ENCODE measurements around the gene CSF1. TPM values are rescaled to one million over a fixed set of nuclear protein-coding genes. Genes with fewer than 3 reads are reported as not detected.

The CSF1 gene
- total RNA-seq, 1 experiment from 2014 or later = 4.9 TPM

- no peak overlapping the region for H3K27ac ChIP-seq (ENCODE audit: low read depth, low read length, poor library complexity, severe bottlenecking)
- H3K4me3 ChIP-seq (ENCODE audit: low read depth, low read length, poor library complexity, severe bottlenecking) = no peak overlapping the region
- ChIA-PET CTCF (no interaction called here), POLR2A (ENCODE audit: low non-redundant PET) (no interaction called here)
- no peak for TF ChIP-seq EZH2 (IDR thresholded peaks at IDR 0.05; ENCODE audit: borderline replicate concordance, low read depth, low read length, poor library complexity, severe bottlenecking)
- TF ChIP-seq, protein P1, sequence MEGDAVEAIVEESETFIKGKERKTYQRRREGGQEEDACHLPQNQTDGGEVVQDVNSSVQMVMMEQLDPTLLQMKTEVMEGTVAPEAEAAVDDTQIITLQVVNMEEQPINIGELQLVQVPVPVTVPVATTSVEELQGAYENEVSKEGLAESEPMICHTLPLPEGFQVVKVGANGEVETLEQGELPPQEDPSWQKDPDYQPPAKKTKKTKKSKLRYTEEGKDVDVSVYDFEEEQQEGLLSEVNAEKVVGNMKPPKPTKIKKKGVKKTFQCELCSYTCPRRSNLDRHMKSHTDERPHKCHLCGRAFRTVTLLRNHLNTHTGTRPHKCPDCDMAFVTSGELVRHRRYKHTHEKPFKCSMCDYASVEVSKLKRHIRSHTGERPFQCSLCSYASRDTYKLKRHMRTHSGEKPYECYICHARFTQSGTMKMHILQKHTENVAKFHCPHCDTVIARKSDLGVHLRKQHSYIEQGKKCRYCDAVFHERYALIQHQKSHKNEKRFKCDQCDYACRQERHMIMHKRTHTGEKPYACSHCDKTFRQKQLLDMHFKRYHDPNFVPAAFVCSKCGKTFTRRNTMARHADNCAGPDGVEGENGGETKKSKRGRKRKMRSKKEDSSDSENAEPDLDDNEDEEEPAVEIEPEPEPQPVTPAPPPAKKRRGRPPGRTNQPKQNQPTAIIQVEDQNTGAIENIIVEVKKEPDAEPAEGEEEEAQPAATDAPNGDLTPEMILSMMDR (conservative IDR thresholded peaks at IDR 0.05; ENCODE audit: low read depth, low read length) = no peak
- intact Hi-C loops (cut with micrococcal nuclease; ENCODE audit: unreplicated experiment) = no loop called here
- no peaks in the 10 kb centered on the region for H3K36me3 ChIP-seq (ENCODE audit: insufficient read depth, low read length, poor library complexity, severe bottlenecking)
- no TSS peak for BruUV-seq (replicated peaks)
- no peaks in the 10 kb centered on the region for H3K9me3 ChIP-seq (ENCODE audit: low read depth, low read length, poor library complexity, severe bottlenecking)
- DNase-seq (ENCODE audit: low spot score) = no peak
- no peaks in the 10 kb centered on the region for H3K4me1 ChIP-seq (ENCODE audit: insufficient read depth, low read length, poor library complexity, severe bottlenecking)
- H3K27me3 ChIP-seq (replicated peaks; ENCODE audit: insufficient read depth, low read depth, low read length, poor library complexity) = no peaks in the 10 kb centered on the region
Measured at GRCh38 chr1:109977225-109977624, 66.6 kb downstream of the CSF1 start.

- no peak overlapping the region for H3K4me3 ChIP-seq (ENCODE audit: low read depth, low read length, poor library complexity, severe bottlenecking)
- ChIA-PET POLR2A (ENCODE audit: low non-redundant PET) (no interaction called here), CTCF (no interaction called here)
- H3K4me1 ChIP-seq (ENCODE audit: insufficient read depth, low read length, poor library complexity, severe bottlenecking) = no peaks in the 10 kb centered on the region
- no peaks in the 10 kb centered on the region for H3K9me3 ChIP-seq (ENCODE audit: low read depth, low read length, poor library complexity, severe bottlenecking)
- H3K27ac ChIP-seq (ENCODE audit: low read depth, low read length, poor library complexity, severe bottlenecking) = no peak overlapping the region
- TF ChIP-seq EZH2 (IDR thresholded peaks at IDR 0.05; ENCODE audit: borderline replicate concordance, low read depth, low read length, poor library complexity, severe bottlenecking) = no peak
- TF ChIP-seq, protein P1 (conservative IDR thresholded peaks at IDR 0.05; ENCODE audit: low read depth, low read length) = no peak
- intact Hi-C loops (cut with micrococcal nuclease; ENCODE audit: unreplicated experiment) = no loop called here
- no peaks in the 10 kb centered on the region for H3K27me3 ChIP-seq (replicated peaks; ENCODE audit: insufficient read depth, low read depth, low read length, poor library complexity)
- no peak for DNase-seq (ENCODE audit: low spot score)
- H3K36me3 ChIP-seq (ENCODE audit: insufficient read depth, low read length, poor library complexity, severe bottlenecking) = no peaks in the 10 kb centered on the region
- BruUV-seq (replicated peaks) = no TSS peak
Measured at GRCh38 chr1:109977657-109978378, 67.2 kb downstream of the CSF1 start.

DNA sequence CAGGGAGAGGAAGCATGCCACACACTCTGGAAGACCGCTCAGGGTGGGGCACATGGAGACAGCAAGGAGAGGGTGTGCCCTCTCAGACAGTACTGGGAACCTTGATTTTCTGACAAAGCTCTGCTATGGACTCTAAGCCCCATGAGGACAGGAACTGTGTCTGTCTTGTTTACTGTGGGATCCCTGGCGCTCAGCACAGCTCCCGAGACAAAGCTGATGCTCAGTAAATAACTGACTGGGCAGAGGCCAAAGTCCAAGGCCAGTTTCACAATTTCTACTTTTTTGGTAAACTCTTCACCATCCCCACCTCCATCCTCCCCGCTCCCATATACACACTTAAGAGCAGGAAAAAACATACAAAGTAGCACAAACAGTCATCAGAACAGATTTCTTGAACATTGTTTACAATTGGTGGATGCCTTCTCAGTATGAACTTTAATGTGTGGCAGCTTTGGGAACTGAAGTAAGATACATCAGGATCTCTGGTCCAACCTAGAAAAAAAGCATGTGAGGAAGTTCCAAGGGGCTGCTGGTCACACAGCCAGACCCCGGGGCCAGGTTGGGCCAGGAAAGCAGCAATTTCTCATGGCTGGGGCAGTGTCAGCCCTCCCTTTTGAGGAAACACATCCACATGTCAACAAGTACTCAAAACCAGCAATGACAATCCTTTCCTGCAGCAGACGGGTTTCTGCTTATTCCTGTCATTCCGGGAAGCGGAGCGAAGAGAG lies 68.3 kb downstream of the CSF1 start:
- no peaks in the 10 kb centered on the region for H3K36me3 ChIP-seq (ENCODE audit: insufficient read depth, low read length, poor library complexity, severe bottlenecking)
- ChIA-PET CTCF (no interaction called here), POLR2A (ENCODE audit: low non-redundant PET) (no interaction called here)
- intact Hi-C loops (cut with micrococcal nuclease; ENCODE audit: unreplicated experiment) = no loop called here
- no peak overlapping the region for H3K4me3 ChIP-seq (ENCODE audit: low read depth, low read length, poor library complexity, severe bottlenecking)
- TF ChIP-seq EZH2 (IDR thresholded peaks at IDR 0.05; ENCODE audit: borderline replicate concordance, low read depth, low read length, poor library complexity, severe bottlenecking) = no peak
- TF ChIP-seq, protein P1 (conservative IDR thresholded peaks at IDR 0.05; ENCODE audit: low read depth, low read length) = no peak
- no peak for DNase-seq (ENCODE audit: low spot score)
- H3K27ac ChIP-seq (ENCODE audit: low read depth, low read length, poor library complexity, severe bottlenecking) = no peak overlapping the region
- BruUV-seq (replicated peaks) = no TSS peak
- no peaks in the 10 kb centered on the region for H3K27me3 ChIP-seq (replicated peaks; ENCODE audit: insufficient read depth, low read depth, low read length, poor library complexity)
- no peaks in the 10 kb centered on the region for H3K9me3 ChIP-seq (ENCODE audit: low read depth, low read length, poor library complexity, severe bottlenecking)
- no peaks in the 10 kb centered on the region for H3K4me1 ChIP-seq (ENCODE audit: insufficient read depth, low read length, poor library complexity, severe bottlenecking)

All from A673 (cell line).